IMR-90 (cell line): ENCODE results near the gene CACNA2D3. TPM values are rescaled to one million over a fixed set of nuclear protein-coding genes. Genes with fewer than 3 reads are reported as not detected.
A peak's percentile ranks its signal among the peaks of the same experiment; 100 is the strongest.

Experiments used
- ATAC-seq: fragments of 200-7000 bp; cut with Tn5 transposase; 2 replicates; pipeline ENCODE4 v1.9.1; 2020; ENCODE audit warnings: low read depth, mild to moderate bottlenecking, moderate library complexity
- BruUV-seq: library from RNA; stranded (reverse); fragments of 400-500 nt; replicated peaks from 2 replicates; lab custom pipeline; 2021; lab: Mats Ljungman, UMichigan
- CTCF ChIA-PET: fragments of 300-600 bp; formaldehyde crosslinking; extraction: SDS; loops from one replicate; lab custom pipeline; 2021; ENCODE audit warnings: antibody characterized with exemption; lab: Yijun Ruan, JAX
- POLR2A ChIA-PET: fragments of 300-600 bp; sonication (Branson Sonifier 250); formaldehyde crosslinking; loops from one replicate; lab custom pipeline; 2022; ENCODE audit warnings: antibody characterized with exemption; ENCODE audit not compliant: unreplicated experiment; lab: Charles Lee
- DNase-seq: peaks from one replicate; pipeline ENCODE4 v3.0.0; 2013
- H2AFZ ChIP-seq: replicated peaks from 2 replicates; pipeline ENCODE3; 2013; ENCODE audit warnings: low read length, mild to moderate bottlenecking; ENCODE audit not compliant: poor library complexity
- H2AK5ac ChIP-seq: 2 replicates; pipeline ENCODE4 v1.6.1; 2013; ENCODE audit warnings: low read depth, low read length, inconsistent platforms
- H2AK9ac ChIP-seq: replicated peaks from 2 replicates; pipeline ENCODE3; 2013; ENCODE audit warnings: mild to moderate bottlenecking, low read depth, low read length, moderate library complexity; ENCODE audit not compliant: poor library complexity
- H2BK120ac ChIP-seq: 2 replicates; pipeline ENCODE4 v1.6.1; 2013; ENCODE audit warnings: low read depth, low read length, inconsistent platforms
- H2BK15ac ChIP-seq: 3 replicates; pipeline ENCODE4 v1.6.1; 2013; ENCODE audit warnings: low read depth, low read length, inconsistent platforms
- H2BK20ac ChIP-seq: 2 replicates; pipeline ENCODE4 v1.6.1; 2013; ENCODE audit warnings: low read depth, mild to moderate bottlenecking, inconsistent platforms, low read length, moderate library complexity
- H2BK5ac ChIP-seq: 2 replicates; pipeline ENCODE4 v1.6.1; 2013; ENCODE audit warnings: mild to moderate bottlenecking, low read depth, low read length, inconsistent platforms; ENCODE audit not compliant: poor library complexity, severe bottlenecking
- H3K14ac ChIP-seq: replicated peaks from 2 replicates; pipeline ENCODE4 v1.6.1; 2013; ENCODE audit warnings: low read depth, low read length, inconsistent platforms
- H3K18ac ChIP-seq: 2 replicates; pipeline ENCODE4 v1.6.1; 2013; ENCODE audit warnings: low read depth, low read length, control low read depth
- H3K23ac ChIP-seq: 2 replicates; pipeline ENCODE4 v1.6.1; 2013; ENCODE audit warnings: low read depth, low read length, inconsistent platforms
- H3K27ac ChIP-seq: 2 replicates; pipeline ENCODE4 v1.5.1; 2013; ENCODE audit warnings: mild to moderate bottlenecking, control low read depth, low read length; ENCODE audit not compliant: insufficient read depth
- H3K27me3 ChIP-seq: 2 replicates; pipeline ENCODE4 v1.6.1; 2013; ENCODE audit warnings: low read length; ENCODE audit not compliant: control insufficient read depth, insufficient read depth
- H3K36me3 ChIP-seq: 2 replicates; pipeline ENCODE4 v1.6.1; 2013; ENCODE audit warnings: low read length, mixed read lengths; ENCODE audit not compliant: control insufficient read depth, insufficient read depth
- H3K4ac ChIP-seq: 2 replicates; pipeline ENCODE4 v1.6.1; 2013; ENCODE audit warnings: low read depth, low read length, inconsistent platforms
- H3K4me1 ChIP-seq: 2 replicates; pipeline ENCODE4 v1.6.1; 2013; ENCODE audit warnings: low read length, mixed read lengths; ENCODE audit not compliant: control insufficient read depth, insufficient read depth
- H3K4me2 ChIP-seq: 2 replicates; pipeline ENCODE4 v1.6.1; 2013; ENCODE audit warnings: low read depth, mild to moderate bottlenecking, control low read depth, low read length, moderate library complexity
- H3K4me3 ChIP-seq: 2 replicates; pipeline ENCODE4 v1.5.1; 2013; ENCODE audit warnings: low read depth, mild to moderate bottlenecking, control low read depth, low read length, moderate library complexity; ENCODE audit not compliant: insufficient read depth
- H3K56ac ChIP-seq: 2 replicates; pipeline ENCODE4 v1.6.1; 2013; ENCODE audit warnings: low read length, inconsistent platforms; ENCODE audit not compliant: insufficient read depth; ENCODE audit errors: extremely low read depth
- H3K79me1 ChIP-seq, 2 experiments: 2 replicates each; pipeline ENCODE4 v1.6.1; 2013; ENCODE audit warnings: low read length in 2 of 2, inconsistent platforms in 1 of 2, low read depth in 1 of 2
- H3K9ac ChIP-seq: 2 replicates; pipeline ENCODE4 v1.6.1; 2013; ENCODE audit warnings: low read depth, low read length, control low read depth
- H3K9me1 ChIP-seq: 2 replicates; pipeline ENCODE4 v1.6.1; 2013; ENCODE audit warnings: low read length, inconsistent platforms; ENCODE audit not compliant: insufficient read depth
- H3K9me3 ChIP-seq: 2 replicates; pipeline ENCODE4 v1.6.1; 2013; ENCODE audit warnings: low read length; ENCODE audit not compliant: control insufficient read depth, insufficient read depth
- H4K20me1 ChIP-seq: 2 replicates; pipeline ENCODE4 v1.6.1; 2013; ENCODE audit warnings: low read length, inconsistent platforms; ENCODE audit not compliant: insufficient read depth
- H4K5ac ChIP-seq: 2 replicates; pipeline ENCODE4 v1.6.1; 2013; ENCODE audit warnings: mild to moderate bottlenecking, low read depth, low read length, control low read depth
- H4K8ac ChIP-seq, 2 experiments: 2 replicates each; pipeline ENCODE4 v1.6.1; 2013; ENCODE audit warnings: low read depth in 2 of 2, low read length in 2 of 2, control low read depth in 1 of 2, inconsistent platforms in 1 of 2
- H4K91ac ChIP-seq: 2 replicates; pipeline ENCODE4 v1.6.1; 2013; ENCODE audit warnings: low read depth, low read length, inconsistent platforms; ENCODE audit not compliant: insufficient read depth
- BHLHE40 ChIP-seq: fragments of 150-350 bp; IDR thresholded peaks from 2 replicates; pipeline ENCODE4 v1.6.1; 2016; ENCODE audit warnings: mild to moderate bottlenecking, low read depth, low read length
- CEBPB ChIP-seq: IDR thresholded peaks from 2 replicates; pipeline ENCODE4 v1.6.1; 2012; ENCODE audit warnings: low read depth, low read length, improper control_type of control experiment
- CHD1 ChIP-seq: IDR thresholded peaks from 2 replicates; pipeline ENCODE4 v1.6.1; 2012; ENCODE audit warnings: low read depth, low read length, improper control_type of control experiment
- FOS ChIP-seq: fragments of 150-350 bp; IDR thresholded peaks from 2 replicates; pipeline ENCODE4 v1.6.1; 2016; ENCODE audit warnings: low read depth, low read length
- MAFK ChIP-seq: IDR thresholded peaks from 2 replicates; pipeline ENCODE4 v1.6.1; 2012; ENCODE audit warnings: low read depth, low read length, improper control_type of control experiment
- MAZ ChIP-seq: IDR thresholded peaks from 2 replicates; pipeline ENCODE4 v1.6.1; 2012; ENCODE audit warnings: low read depth, mild to moderate bottlenecking, low read length, improper control_type of control experiment, moderate library complexity, borderline replicate concordance
- NFE2L2 ChIP-seq: fragments of 150-350 bp; IDR thresholded peaks from 2 replicates; pipeline ENCODE4 v1.6.1; 2016; ENCODE audit warnings: low read depth, mild to moderate bottlenecking, low read length
- POLR2A ChIP-seq: IDR thresholded peaks from 2 replicates; pipeline ENCODE4 v1.6.1; 2012; ENCODE audit warnings: mild to moderate bottlenecking, low read depth, low read length
- RAD21 ChIP-seq: IDR thresholded peaks from 2 replicates; pipeline ENCODE4 v1.6.1; 2012; ENCODE audit warnings: low read length, improper control_type of control experiment
- RCOR1 ChIP-seq: IDR thresholded peaks from 2 replicates; pipeline ENCODE4 v1.6.1; 2012; ENCODE audit warnings: mild to moderate bottlenecking, low read length, improper control_type of control experiment; ENCODE audit not compliant: insufficient replicate concordance
- SMC3 ChIP-seq: fragments of 150-350 bp; IDR thresholded peaks from 2 replicates; pipeline ENCODE4 v1.6.1; 2016; ENCODE audit warnings: low read depth, mild to moderate bottlenecking, antibody characterized with exemption, low read length, moderate library complexity
- WGBS, 2 experiments: methylation state at CpG; one replicate each; pipeline versions ENCODE4 v1.1.5 to v1.1.7; 2013; ENCODE audit warnings: missing lambda C conversion rate in 2 of 2; ENCODE audit not compliant: insufficient read length in 1 of 2; ENCODE audit errors: extremely low coverage in 2 of 2; 5-methylcytosine and 5-hydroxymethylcytosine counted together
- dilution Hi-C: fragments of 300-500 bp; cut with HindIII; formaldehyde crosslinking; loops from one replicate; pipeline ENCODE4 v1.14.3; 2018; ENCODE audit warnings: low sequenced_read_pairs; ENCODE audit not compliant: unreplicated experiment
- in situ Hi-C: fragments of 300-500 bp; cut with MboI; formaldehyde crosslinking; loops from 3 replicates; pipeline ENCODE4 v1.14.3; 2019; ENCODE audit warnings: low sequenced_read_pairs, inconsistent platforms, mixed read lengths
- intact Hi-C: fragments of 100-400 bp; cut with micrococcal nuclease; formaldehyde crosslinking; loops from 2 replicates; pipeline ENCODE4 v1.10.0; 2022
- polyA plus RNA-seq, 3 experiments: library from polyadenylated mRNA; depleted of rRNA; stranded (reverse); fragments of >200 nt; gene quantifications; 2 replicates each; pipeline ENCODE4 v1.2.3, GENCODE V29; 2012; ENCODE audit warnings: low replicate concordance in 1 of 3
- total RNA-seq: library from RNA; depleted of rRNA; stranded (reverse); fragments of >200 nt; gene quantifications from 2 replicates; pipeline ENCODE4 v1.2.3, GENCODE V29; 2012
- TF ChIP-seq, protein P1 (sequence below): fragments of 150-350 bp; IDR thresholded peaks from 2 replicates; pipeline ENCODE4 v1.6.1; 2017; ENCODE audit warnings: mild to moderate bottlenecking, antibody characterized with exemption, low read length, low read depth
- TF ChIP-seq, protein P2 (sequence below): conservative IDR thresholded peaks from 2 replicates; pipeline ENCODE4 v1.5.1; 2012; ENCODE audit warnings: mild to moderate bottlenecking, low read depth, low read length, improper control_type of control experiment
- TF ChIP-seq, protein P3 (sequence below): fragments of 150-350 bp; IDR thresholded peaks from 2 replicates; pipeline ENCODE4 v1.6.1; 2016; ENCODE audit warnings: low read depth, mild to moderate bottlenecking, low read length, moderate library complexity, borderline replicate concordance

The CACNA2D3 gene
- total and polyA plus RNA-seq, 2 of the 4 experiments (the other 2 are of a cell fraction), result 0.36 to 0.41 TPM

DNA sequence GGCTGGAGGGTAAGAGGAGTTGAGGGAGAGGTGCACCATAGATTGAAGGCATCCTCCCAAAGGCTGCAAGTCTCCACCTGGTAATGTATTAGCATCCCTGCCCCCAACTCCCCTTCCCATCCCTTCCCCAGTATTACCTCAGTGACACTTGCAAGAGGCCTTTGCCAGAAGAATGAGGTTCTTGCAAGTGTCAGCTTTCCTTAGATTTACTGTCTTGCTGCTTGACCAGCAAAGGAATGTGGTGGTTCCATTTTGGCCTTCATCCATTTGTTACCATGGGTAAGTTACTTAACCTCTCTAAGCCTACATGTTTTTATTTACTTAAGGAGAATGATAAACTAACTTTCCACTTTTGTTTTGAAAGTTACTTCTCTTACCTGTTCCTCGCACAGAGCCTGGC is 696.6 kb downstream of the CACNA2D3 start:
- no peak overlapping the region for H3K27ac ChIP-seq
- H2BK5ac ChIP-seq, result peak overlapping the region; percentile 55
- no peak overlapping the region for H2AK9ac ChIP-seq
- H2BK120ac ChIP-seq, result peak overlapping the region; percentile 81
- H2AFZ ChIP-seq, result no peak overlapping the region
- no peak overlapping the region for H3K9ac ChIP-seq
- WGBS, 2 experiments, result no CpG with 5 or more reads among the region's 1 CpG
- H3K23ac ChIP-seq, result no peak overlapping the region
- CTCF ChIA-PET, result interaction anchor here (0.8 kb wide), 1 partner anchor 19 kb away, joined by 3 read pairs; no protein-coding TSS in a partner anchor
- 0 out of 2 replicates have a peak, but pooled peaks cover 2% of the 10 kb centered on the region for H3K9me1 ChIP-seq
- no peak for TF ChIP-seq RCOR1
- TF ChIP-seq, protein P1, sequence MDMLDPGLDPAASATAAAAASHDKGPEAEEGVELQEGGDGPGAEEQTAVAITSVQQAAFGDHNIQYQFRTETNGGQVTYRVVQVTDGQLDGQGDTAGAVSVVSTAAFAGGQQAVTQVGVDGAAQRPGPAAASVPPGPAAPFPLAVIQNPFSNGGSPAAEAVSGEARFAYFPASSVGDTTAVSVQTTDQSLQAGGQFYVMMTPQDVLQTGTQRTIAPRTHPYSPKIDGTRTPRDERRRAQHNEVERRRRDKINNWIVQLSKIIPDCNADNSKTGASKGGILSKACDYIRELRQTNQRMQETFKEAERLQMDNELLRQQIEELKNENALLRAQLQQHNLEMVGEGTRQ, result no peak
- no peak for TF ChIP-seq CEBPB
- no peak for TF ChIP-seq FOS
- TF ChIP-seq, protein P2, sequence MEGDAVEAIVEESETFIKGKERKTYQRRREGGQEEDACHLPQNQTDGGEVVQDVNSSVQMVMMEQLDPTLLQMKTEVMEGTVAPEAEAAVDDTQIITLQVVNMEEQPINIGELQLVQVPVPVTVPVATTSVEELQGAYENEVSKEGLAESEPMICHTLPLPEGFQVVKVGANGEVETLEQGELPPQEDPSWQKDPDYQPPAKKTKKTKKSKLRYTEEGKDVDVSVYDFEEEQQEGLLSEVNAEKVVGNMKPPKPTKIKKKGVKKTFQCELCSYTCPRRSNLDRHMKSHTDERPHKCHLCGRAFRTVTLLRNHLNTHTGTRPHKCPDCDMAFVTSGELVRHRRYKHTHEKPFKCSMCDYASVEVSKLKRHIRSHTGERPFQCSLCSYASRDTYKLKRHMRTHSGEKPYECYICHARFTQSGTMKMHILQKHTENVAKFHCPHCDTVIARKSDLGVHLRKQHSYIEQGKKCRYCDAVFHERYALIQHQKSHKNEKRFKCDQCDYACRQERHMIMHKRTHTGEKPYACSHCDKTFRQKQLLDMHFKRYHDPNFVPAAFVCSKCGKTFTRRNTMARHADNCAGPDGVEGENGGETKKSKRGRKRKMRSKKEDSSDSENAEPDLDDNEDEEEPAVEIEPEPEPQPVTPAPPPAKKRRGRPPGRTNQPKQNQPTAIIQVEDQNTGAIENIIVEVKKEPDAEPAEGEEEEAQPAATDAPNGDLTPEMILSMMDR, result no peak
- no peak for TF ChIP-seq CHD1
- no peak for TF ChIP-seq SMC3
- no peak for TF ChIP-seq MAFK
- TF ChIP-seq RAD21, result no peak
- no peak for TF ChIP-seq MAZ
- no peak for TF ChIP-seq NFE2L2
- TF ChIP-seq BHLHE40, result no peak
- no peak for TF ChIP-seq POLR2A
- TF ChIP-seq, protein P3, sequence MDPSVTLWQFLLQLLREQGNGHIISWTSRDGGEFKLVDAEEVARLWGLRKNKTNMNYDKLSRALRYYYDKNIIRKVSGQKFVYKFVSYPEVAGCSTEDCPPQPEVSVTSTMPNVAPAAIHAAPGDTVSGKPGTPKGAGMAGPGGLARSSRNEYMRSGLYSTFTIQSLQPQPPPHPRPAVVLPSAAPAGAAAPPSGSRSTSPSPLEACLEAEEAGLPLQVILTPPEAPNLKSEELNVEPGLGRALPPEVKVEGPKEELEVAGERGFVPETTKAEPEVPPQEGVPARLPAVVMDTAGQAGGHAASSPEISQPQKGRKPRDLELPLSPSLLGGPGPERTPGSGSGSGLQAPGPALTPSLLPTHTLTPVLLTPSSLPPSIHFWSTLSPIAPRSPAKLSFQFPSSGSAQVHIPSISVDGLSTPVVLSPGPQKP, result no peak
- no peak overlapping the region for H2AK5ac ChIP-seq
- POLR2A ChIA-PET, result no interaction called here
- no peaks in the 10 kb centered on the region for H4K20me1 ChIP-seq
- no TSS peak for BruUV-seq
- peak overlapping the region; percentile 93 for H3K18ac ChIP-seq
- no peaks in the 10 kb centered on the region for H3K36me3 ChIP-seq
- H2BK15ac ChIP-seq, result peak overlapping the region; percentile 48; the same call in 1 of the 3 replicates
- H3K56ac ChIP-seq, result 0 out of 2 replicates have a peak overlapping the region, but pooled peaks have one; percentile 3
- intact Hi-C loops (loop anchor here (5.0 kb wide), 1 partner anchor 62 kb away; no protein-coding TSS in a partner anchor), dilution Hi-C loops (no loop called here), in situ Hi-C loops (no loop called here)
- no peak for ATAC-seq
- H4K8ac ChIP-seq, result peak overlapping the region in 1 of 2 experiments; percentile 4; a peak in 2 of 4 replicates
- peak overlapping the region; percentile 63 for H4K5ac ChIP-seq
- no peaks in the 10 kb centered on the region for H3K27me3 ChIP-seq
- no peak overlapping the region for H3K4me2 ChIP-seq
- no peaks in the 10 kb centered on the region for H3K9me3 ChIP-seq
- H3K79me1 ChIP-seq, result no peaks in the 10 kb centered on the region
- H3K4me3 ChIP-seq, result no peak overlapping the region
- DNase-seq, result no peak
- peak overlapping the region; percentile 70 for H4K91ac ChIP-seq
- peak overlapping the region; percentile 51 for H3K4ac ChIP-seq
- peaks cover 18% of the 10 kb centered on the region for H3K4me1 ChIP-seq
- H2BK20ac ChIP-seq, result peak overlapping the region; percentile 55
- H3K14ac ChIP-seq, result no peak overlapping the region
